Stimulated activated naive CD4-positive, alpha-beta T cell treated with Interleukin-2 at 50 U/mL for 16 hours (primary cell): ENCODE measurements around the gene GON7.
"Not testable (repeated sequence)": the region's sequence is repeated elsewhere in the genome, so short reads cannot be mapped to it uniquely, and the experiment has no call there.

Experiments used
- DNase-seq: peaks from one replicate; lab custom pipeline; 2025; lab: John Stamatoyannopoulos, UW

GON7 gene

GRCh38 chr14:93199031-93199430 is 7.8 kb downstream of the GON7 start:
- no peak for DNase-seq

- no peak for DNase-seq
Measured at GRCh38 chr14:93195316-93195999, 11.4 kb downstream of the GON7 start.

- no peak for DNase-seq
Measured at GRCh38 chr14:93186956-93187355, 19.9 kb downstream of the GON7 start.

GRCh38 chr14:93186466-93186865 is 20.4 kb downstream of the GON7 start:
- DNase-seq = no peak

GRCh38 chr14:93185349-93185720 is 21.5 kb downstream of the GON7 start:
- DNase-seq = no peak

- DNase-seq = peak; percentile 86
Measured at GRCh38 chr14:93184391-93185348, 22.2 kb downstream of the GON7 start, which contains the start of the genes LYSET and MOAP1. Gene LYSET (plus strand): TSS chr14:93185317. CDS start chr14:93185406, 89 bp downstream. Gene MOAP1 (minus strand): TSS chr14:93184897. CDS start chr14:93184242, 655 bp downstream.

- DNase-seq = no peak
Measured at GRCh38 chr14:93183596-93184317, 23.1 kb downstream of the GON7 start.

GRCh38 chr14:93175492-93175891 is 31.4 kb downstream of the GON7 start:
- no peak for DNase-seq

- not testable (repeated sequence) for DNase-seq
Measured at GRCh38 chr14:93174731-93175130, 32.1 kb downstream of the GON7 start.

GRCh38 chr14:93173943-93174395 is 32.9 kb downstream of the GON7 start:
- no peak for DNase-seq

- DNase-seq = no peak
Measured at GRCh38 chr14:93171376-93171775, 35.5 kb downstream of the GON7 start.

GRCh38 chr14:93170141-93170540 is 36.7 kb downstream of the GON7 start:
- not testable (repeated sequence) for DNase-seq

GRCh38 chr14:93169619-93170018 is 37.2 kb downstream of the GON7 start:
- not testable (repeated sequence) for DNase-seq

GRCh38 chr14:93168610-93169009 is 38.3 kb downstream of the GON7 start:
- DNase-seq = not testable (repeated sequence)

GRCh38 chr14:93165271-93166265 is 41.3 kb downstream of the GON7 start:
- not testable (repeated sequence) for DNase-seq

GRCh38 chr14:93163564-93163963 is 43.3 kb downstream of the GON7 start:
- no peak for DNase-seq

GRCh38 chr14:93161411-93161940 is 45.4 kb downstream of the GON7 start:
- no peak for DNase-seq

GRCh38 chr14:93160353-93160801 is 46.5 kb downstream of the GON7 start:
- no peak for DNase-seq

GRCh38 chr14:93159625-93160352 is 47.1 kb downstream of the GON7 start:
- not testable (repeated sequence) for DNase-seq

GRCh38 chr14:93158349-93158748 is 48.5 kb downstream of the GON7 start:
- DNase-seq = not testable (repeated sequence)
